ENCODE measurements around the gene INPP5D.

The INPP5D gene

GRCh38 chr2:233218836-233219235 is 158.7 kb downstream of the INPP5D start:
- no peak for DNase-seq

DNA sequence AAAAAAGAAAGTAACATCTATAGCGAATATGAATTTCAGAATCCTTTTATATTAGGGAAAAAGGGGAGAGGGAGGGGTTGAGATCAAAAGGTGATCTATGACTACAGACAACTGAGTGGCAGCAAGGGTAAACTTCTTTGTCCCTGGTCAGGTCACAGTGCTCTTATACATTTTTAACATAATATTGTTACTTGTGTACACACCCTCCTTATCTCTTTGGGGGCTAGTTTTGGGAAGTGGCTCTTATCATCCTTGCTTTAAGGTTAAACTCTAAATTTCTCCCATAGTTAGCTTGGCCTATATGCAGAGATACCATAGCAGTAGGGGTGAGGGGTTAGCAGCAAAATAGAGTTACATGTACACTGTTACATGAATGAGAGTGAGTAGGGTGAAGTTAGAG is 159.7 kb downstream of the INPP5D start:
- no peak for DNase-seq

- no peak for DNase-seq
Measured at GRCh38 chr2:233221378-233222063, 161.4 kb downstream of the INPP5D start.

- no peak for DNase-seq
Measured at GRCh38 chr2:233223059-233223894, 163.1 kb downstream of the INPP5D start.

GRCh38 chr2:233225230-233226068 is 165.3 kb downstream of the INPP5D start:
- DNase-seq: no peak

DNA sequence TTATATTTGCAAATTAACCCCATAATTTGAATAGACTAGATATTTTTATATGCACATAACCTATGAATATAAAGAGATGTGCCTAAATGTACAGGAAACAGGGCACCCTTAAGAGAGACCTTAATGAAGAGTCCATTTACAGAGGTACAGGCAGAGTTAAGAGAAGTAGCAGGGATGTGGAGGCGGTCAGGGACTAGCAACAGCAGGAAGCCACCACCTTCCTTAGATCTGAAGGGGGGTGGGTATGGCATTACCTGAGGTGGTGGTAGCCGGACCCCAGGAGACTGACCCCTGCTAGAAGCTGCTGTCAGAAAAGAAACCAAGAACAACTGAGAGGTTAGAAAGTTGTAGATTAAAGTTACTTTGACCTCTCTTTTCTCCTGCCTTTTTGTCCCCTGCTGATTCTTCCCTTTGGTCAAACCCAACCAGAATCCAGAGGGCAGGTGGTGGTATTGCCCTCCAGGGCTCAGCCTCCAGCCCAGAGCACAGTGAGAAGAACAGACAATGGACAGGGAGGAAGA is 166.4 kb downstream of the INPP5D start:
- DNase-seq: no peak

DNA sequence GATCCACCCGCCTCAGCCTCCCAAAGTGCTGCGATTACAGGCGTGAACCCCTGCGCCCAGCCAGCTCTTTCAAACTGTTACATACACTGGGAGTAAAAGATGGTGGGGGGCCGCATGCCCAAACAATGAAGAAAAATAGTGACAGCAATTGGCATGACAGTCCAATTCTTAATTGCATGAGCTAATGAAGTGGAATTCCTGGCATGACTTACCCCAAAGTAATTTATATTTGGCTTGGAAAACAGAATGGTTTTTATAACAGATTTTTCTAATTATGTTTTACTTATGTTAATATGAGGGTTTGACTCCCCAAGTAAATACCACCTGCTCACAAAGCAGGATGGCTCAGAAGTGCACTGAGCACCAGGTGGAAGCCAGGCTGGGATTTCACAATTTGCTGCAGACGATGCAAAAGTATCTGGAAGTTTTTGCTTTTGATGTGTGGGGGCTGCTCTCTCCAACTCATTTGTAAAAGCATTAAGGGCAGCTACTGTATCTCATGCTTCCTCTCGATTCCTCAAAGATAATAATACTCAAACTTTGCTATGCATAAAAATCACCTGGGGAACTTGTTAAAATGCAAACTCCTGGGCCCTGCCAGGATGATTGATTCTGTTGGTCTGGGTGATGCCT is 167.3 kb downstream of the INPP5D start:
- DNase-seq: no peak

DNA sequence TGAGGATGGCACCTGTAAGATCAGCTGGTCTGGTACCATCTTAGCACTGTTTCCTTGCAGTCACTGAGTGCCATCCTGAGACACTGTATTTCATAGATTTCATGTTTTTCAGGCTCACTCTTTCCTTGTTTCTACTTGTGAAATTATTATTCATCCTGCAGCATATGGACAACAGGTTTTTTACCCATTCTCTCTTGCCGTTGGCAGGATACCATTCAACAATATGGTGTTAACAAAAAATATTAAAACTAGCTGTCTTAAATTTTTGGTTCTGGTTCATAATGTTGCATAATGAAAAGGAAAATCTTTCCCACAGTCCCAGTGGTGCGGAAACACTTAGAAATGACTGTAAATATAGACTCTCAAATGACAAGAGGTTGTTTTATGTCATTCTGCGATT is 168.2 kb downstream of the INPP5D start:
- no peak for DNase-seq

- DNase-seq: no peak
Measured at GRCh38 chr2:233233618-233234230, 173.6 kb downstream of the INPP5D start.

DNA sequence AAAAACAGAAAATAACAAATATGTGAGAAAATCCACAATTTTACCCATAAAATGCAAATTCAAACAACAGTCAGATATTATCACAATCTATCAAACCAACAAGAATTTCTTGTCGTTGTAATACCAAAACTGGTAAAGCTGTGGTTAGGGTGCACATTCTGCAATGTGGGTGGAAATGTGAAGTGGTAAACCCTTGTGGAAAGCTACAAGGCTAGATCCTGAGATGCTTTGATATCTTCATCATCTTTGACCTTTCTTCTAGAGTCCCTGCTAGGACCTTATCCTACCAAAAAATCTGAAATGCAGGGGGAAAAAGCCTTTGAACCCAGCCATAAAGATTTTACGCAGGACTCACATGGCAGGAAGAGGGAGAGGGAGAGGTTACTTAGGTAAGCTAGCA is 174.1 kb downstream of the INPP5D start:
- DNase-seq: no peak

DNA sequence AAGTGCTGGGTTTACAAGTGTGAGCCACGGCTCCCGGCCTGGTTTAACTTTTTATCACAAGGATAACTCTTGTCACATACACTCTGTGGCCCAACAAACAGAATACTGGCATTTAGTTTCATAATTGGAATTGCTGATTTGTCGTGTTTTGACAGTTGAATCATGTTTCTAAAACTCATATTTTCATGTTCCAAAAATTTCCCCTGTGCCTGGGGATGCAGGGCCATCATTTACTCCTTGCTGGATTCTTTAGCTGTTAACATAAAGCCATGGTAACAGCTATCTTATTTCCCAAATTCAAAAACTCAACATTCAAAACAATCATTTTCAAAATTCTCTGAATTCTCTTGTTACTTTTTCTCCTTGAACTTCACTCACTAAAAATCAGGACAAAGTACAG is 174.9 kb downstream of the INPP5D start:
- no peak for DNase-seq

DNA sequence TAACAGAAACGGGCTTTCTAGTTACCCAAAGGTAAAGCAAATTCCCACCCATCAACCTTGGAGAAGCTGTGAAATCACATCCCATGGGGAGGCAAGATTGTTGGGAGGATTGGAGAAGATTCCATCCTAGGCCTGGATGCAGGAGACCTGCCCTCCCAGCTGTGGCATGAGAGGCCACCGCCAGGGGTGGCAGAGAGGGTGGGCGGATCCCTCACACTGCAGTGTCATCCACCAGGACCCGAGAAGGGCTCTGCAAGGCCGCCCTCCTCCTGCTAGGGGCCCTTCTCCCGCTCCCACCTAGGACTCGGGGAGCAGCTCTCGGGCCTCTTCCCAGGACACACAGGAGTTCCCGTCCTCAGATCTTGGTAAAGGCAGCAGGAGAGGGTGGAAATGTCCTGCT is 175.8 kb downstream of the INPP5D start:
- DNase-seq: no peak

- DNase-seq: no peak
Measured at GRCh38 chr2:233236820-233237589, 176.9 kb downstream of the INPP5D start.

- DNase-seq: no peak
Measured at GRCh38 chr2:233240897-233241296, 180.8 kb downstream of the INPP5D start.

DNA sequence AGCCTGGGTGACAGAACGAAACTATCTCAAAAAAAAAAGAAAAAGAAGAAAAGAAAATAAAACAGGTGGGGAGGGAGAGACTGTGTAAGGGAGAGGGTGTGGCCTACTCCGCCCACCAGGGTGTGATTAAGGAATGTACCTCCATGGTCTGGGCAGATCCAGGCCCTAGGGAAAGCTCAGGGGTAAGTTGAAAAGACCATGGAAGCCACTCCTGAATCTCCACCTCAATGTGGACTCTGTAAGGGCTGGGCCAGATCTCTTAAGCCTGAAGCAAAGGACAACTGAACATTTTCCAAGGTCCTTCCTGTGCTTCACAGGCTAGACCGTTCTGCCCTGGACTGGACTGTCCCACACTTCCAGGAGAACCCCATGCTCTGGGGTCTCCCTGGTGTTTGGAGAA is 181.7 kb downstream of the INPP5D start:
- no peak for DNase-seq

DNA sequence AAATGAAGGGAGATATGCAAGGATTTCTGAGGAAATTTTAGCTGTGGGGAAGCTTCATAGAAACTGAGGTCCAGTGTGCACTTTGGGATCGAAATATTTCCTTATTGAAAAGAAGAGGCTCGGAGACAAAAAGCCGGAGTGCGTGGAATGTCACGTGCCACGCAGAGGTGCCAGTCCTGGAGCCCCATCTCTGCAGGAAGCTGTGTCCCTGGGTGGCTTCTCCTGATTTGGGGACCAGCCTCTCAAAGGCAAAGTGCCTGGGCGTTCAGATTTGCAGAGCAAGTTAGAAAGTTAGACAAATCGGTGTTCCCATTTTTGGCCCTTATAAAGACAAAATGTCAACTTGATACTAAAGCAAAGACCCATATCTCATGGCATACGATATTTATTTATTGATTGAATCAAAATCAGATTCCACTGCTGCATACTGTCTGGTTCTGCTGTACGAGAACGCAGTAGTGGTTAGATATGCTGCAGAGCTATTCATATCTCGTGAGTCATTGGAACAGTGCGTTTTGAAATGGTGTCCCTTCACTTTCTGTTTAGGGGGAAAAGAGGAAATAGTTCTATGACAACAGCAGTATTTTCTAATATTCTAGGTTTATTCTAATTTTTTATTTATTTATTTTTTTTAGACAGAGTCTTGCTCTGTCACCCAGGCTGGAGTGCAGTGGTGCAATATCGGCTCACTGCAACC is 182.2 kb downstream of the INPP5D start:
- DNase-seq: no peak

- no peak for DNase-seq
Measured at GRCh38 chr2:233243348-233243747, 183.2 kb downstream of the INPP5D start.

DNA sequence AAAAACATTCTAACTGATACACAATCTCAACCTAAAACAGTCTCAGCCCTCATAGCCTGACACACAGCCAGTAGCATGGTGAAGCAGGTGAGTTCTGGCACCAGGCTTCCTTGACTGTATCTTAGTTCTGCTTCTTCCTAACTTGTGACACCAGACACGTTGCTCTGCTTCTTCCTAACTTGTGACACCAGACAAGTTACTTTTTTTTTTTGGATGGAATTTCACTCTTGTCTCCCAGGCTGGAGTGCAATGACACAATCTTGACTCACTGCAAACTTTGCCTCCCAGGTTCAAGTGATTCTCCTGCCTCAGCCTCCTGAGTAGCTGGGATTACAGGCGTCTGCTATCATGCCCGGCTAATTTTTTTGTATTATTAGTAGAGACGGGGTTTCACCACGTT is 184.7 kb downstream of the INPP5D start:
- no peak for DNase-seq

GRCh38 chr2:233245406-233245805 is 185.3 kb downstream of the INPP5D start:
- DNase-seq: no peak

DNA sequence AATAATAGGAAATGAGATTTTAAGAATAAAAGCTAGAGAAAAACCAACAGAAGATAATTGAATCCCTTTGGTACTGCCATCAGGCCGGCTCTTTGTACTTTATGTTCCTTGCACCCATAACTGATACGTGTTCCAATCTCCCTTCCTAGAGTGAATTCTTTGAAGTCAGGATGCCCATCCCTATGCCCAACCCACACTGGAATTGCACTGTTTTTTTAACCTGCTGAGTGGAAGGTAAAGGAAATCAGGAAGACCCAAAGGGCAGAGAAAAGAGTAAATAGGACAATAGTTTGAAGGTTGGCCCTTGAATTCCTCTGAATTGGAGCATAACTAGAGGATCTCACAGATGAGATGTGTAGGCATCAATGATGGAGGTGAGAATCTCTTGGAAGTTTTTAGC is 187.0 kb downstream of the INPP5D start:
- no peak for DNase-seq

- DNase-seq: no peak
Measured at GRCh38 chr2:233247744-233248143, 187.6 kb downstream of the INPP5D start.

Data from NCI-H2227 treated with DMSO at 0.1 percent for 48 hours (cell line).